HepG2 (cell line): ENCODE measurements around the gene LRRC27. TPM values are rescaled to one million over a fixed set of nuclear protein-coding genes. Genes with fewer than 3 reads are reported as not detected.

Source experiments
- ATAC-seq: fragments of 200-7000 bp; cut with Tn5 transposase; 3 replicates; pipeline ENCODE4 v1.9.1; 2020; ENCODE audit warnings: mild to moderate bottlenecking, moderate library complexity
- BruUV-seq: library from RNA; stranded (reverse); fragments of 400-500 nt; replicated peaks from 2 replicates; lab custom pipeline; 2021; lab: Mats Ljungman, UMichigan
- CTCF ChIA-PET: fragments of 300-600 bp; formaldehyde crosslinking; extraction: SDS; loops from one replicate; lab custom pipeline; 2021; ENCODE audit warnings: low total read pairs, inconsistent platforms, low intra/inter-chr PET ratio; lab: Yijun Ruan, JAX
- POLR2A ChIA-PET: fragments of 350-600 bp; sonication (Branson Sonifier 250); formaldehyde crosslinking; loops from one replicate; lab custom pipeline; 2020; ENCODE audit warnings: antibody characterized with exemption, inconsistent platforms; lab: Yijun Ruan, JAX
- DNase-seq: peaks from one replicate; pipeline ENCODE4 v3.0.0-alpha.2; 2015; ENCODE audit warnings: low spot score
- FAIRE-seq: peaks from 3 replicates; lab custom pipeline; 2011; peaks lifted over from hg19 to GRCh38; lab: Jason Lieb, UNC
- H2AFZ ChIP-seq: one replicate; pipeline ENCODE4 v1.6.1; 2011; ENCODE audit warnings: low read length, inconsistent platforms
- H3K27ac ChIP-seq: fragments of 300-600 bp; 3 replicates; pipeline ENCODE4 v1.8.0; 2011; ENCODE audit warnings: mixed run types, mild to moderate bottlenecking, mixed read lengths, low read length, inconsistent platforms; ENCODE audit not compliant: insufficient read depth; ENCODE audit errors: extremely low read length
- H3K27me3 ChIP-seq, 2 experiments: fragments of 200-600 bp in 1 of 2; 2 replicates in 1 of 2; 3 replicates in 1 of 2; pipeline versions ENCODE4 v1.6.0 to v1.8.0; 2011; ENCODE audit warnings: low read length in 2 of 2, mild to moderate bottlenecking in 2 of 2, moderate library complexity in 2 of 2, inconsistent platforms in 1 of 2; ENCODE audit not compliant: insufficient read depth in 2 of 2, control insufficient read depth in 1 of 2
- H3K36me3 ChIP-seq, 2 experiments: fragments of 200-600 bp in 1 of 2; replicated peaks in 1 of 2; 2 replicates in 1 of 2; 3 replicates in 1 of 2; pipeline versions ENCODE4 v1.5.1 to v1.8.0; 2011; ENCODE audit warnings: low read length in 2 of 2, inconsistent platforms in 1 of 2; ENCODE audit not compliant: insufficient read depth in 2 of 2, control insufficient read depth in 1 of 2
- H3K4me1 ChIP-seq: 2 replicates; pipeline ENCODE4 v1.5.1; 2012; ENCODE audit warnings: low read length, inconsistent platforms; ENCODE audit not compliant: insufficient read depth
- H3K4me2 ChIP-seq: 2 replicates; pipeline ENCODE4 v1.6.0; 2011; ENCODE audit warnings: low read depth, low read length, inconsistent platforms
- H3K4me3 ChIP-seq, 3 experiments: fragments of 200-600 bp in 1 of 3; sonication (generic), shearing (Covaris generic) in 1 of 3; replicated peaks in 1 of 3; 2 replicates each; pipeline ENCODE4 v1.5.1; 2011 to 2016; ENCODE audit warnings: low read length in 3 of 3, inconsistent platforms in 2 of 3, low read depth in 2 of 3, mild to moderate bottlenecking in 2 of 3, control low read depth in 1 of 3, mixed read lengths in 1 of 3; ENCODE audit not compliant: insufficient read depth in 1 of 3
- H3K79me2 ChIP-seq: one replicate; pipeline ENCODE4 v1.6.1; 2011; ENCODE audit warnings: low read length, inconsistent platforms; ENCODE audit not compliant: insufficient read depth
- H3K9ac ChIP-seq: 2 replicates; pipeline ENCODE4 v1.6.0; 2011; ENCODE audit warnings: mild to moderate bottlenecking, low read depth, low read length, inconsistent platforms; ENCODE audit not compliant: insufficient read depth
- H3K9me3 ChIP-seq: 2 replicates; pipeline ENCODE4 v1.5.1; 2012; ENCODE audit warnings: mild to moderate bottlenecking, low read length
- H4K20me1 ChIP-seq: 2 replicates; pipeline ENCODE4 v1.6.0; 2011; ENCODE audit warnings: inconsistent platforms, mild to moderate bottlenecking, low read length, moderate library complexity; ENCODE audit not compliant: insufficient read depth
- BHLHE40 ChIP-seq: IDR thresholded peaks from 2 replicates; pipeline ENCODE4 v1.6.1; 2011; ENCODE audit warnings: low read length, improper control_type of control experiment
- ETV5 ChIP-seq: IDR thresholded peaks from 2 replicates; pipeline ENCODE4 v1.6.1; 2018; ENCODE audit warnings: missing biosample characterization, missing genetic modification reagents, inconsistent platforms, borderline replicate concordance
- IKZF5 ChIP-seq: IDR thresholded peaks from 2 replicates; pipeline ENCODE4 v1.6.1; 2018; ENCODE audit warnings: missing genetic modification reagents, mild to moderate bottlenecking, missing compliant biosample characterization
- IRX3 ChIP-seq: sonication (generic); formaldehyde crosslinking; IDR thresholded peaks from 2 replicates; pipeline ENCODE4 v1.8.1; 2023; ENCODE audit warnings: mild to moderate bottlenecking, low read depth, missing genetic modification reagents, borderline replicate concordance
- MXI1 ChIP-seq: IDR thresholded peaks from 3 replicates; pipeline ENCODE4 v1.6.1; 2012; ENCODE audit warnings: low read depth, low read length, inconsistent platforms, borderline replicate concordance
- PRMT3 ChIP-seq: sonication (generic); formaldehyde crosslinking; IDR thresholded peaks from 2 replicates; pipeline ENCODE4 v1.8.1; 2022; ENCODE audit warnings: low read depth, mild to moderate bottlenecking, moderate library complexity, missing genetic modification reagents, borderline replicate concordance
- RAD51 ChIP-seq: fragments of 450-650 bp; IDR thresholded peaks from 2 replicates; pipeline ENCODE4 v1.6.1; 2016; ENCODE audit warnings: borderline replicate concordance
- SALL1 ChIP-seq: sonication (generic); formaldehyde crosslinking; IDR thresholded peaks from 2 replicates; pipeline ENCODE4 v1.8.0; 2022; ENCODE audit warnings: mild to moderate bottlenecking, missing genetic modification reagents
- TEAD3 ChIP-seq: optimal IDR thresholded peaks from 2 replicates; pipeline ENCODE3; 2016; ENCODE audit warnings: borderline replicate concordance
- ZFX ChIP-seq: sonication (generic); formaldehyde crosslinking; IDR thresholded peaks from 2 replicates; pipeline ENCODE4 v1.4.0; 2020; ENCODE audit warnings: mild to moderate bottlenecking, low read depth, missing genetic modification reagents, moderate library complexity
- ZNF136 ChIP-seq: sonication (generic); formaldehyde crosslinking; IDR thresholded peaks from 2 replicates; pipeline ENCODE4 v1.8.1; 2022; ENCODE audit warnings: low read depth, mild to moderate bottlenecking, moderate library complexity, missing genetic modification reagents
- WGBS: methylation state at CpG from one replicate; pipeline ENCODE4 v1.1.6; 2017; ENCODE audit warnings: low lambda C conversion rate; 5-methylcytosine and 5-hydroxymethylcytosine counted together
- in situ Hi-C: cut with HindIII; loops from 2 replicates; pipeline ENCODE4 v1.10.0; 2017; ENCODE audit warnings: low pct_unique_long_range_greater_than_20kb; ENCODE audit not compliant: extremely low pct_ligation_motif_present
- intact Hi-C: fragments of 100-400 bp; cut with micrococcal nuclease; formaldehyde crosslinking; loops from one replicate; pipeline ENCODE4 v1.10.0; 2022; ENCODE audit not compliant: unreplicated experiment
- polyA plus RNA-seq, 8 experiments: library from polyadenylated mRNA; depleted of rRNA in 3 of 8; stranded (reverse) in 7 of 8; unstranded in 1 of 8; fragments of >200 nt; fragmentation: Illumina TruSeq in 4 of 8; extraction: Trizol in 4 of 8; gene quantifications; 2 replicates each; pipeline versions ENCODE4 v1.2.1 to v1.2.3, GENCODE V29; 2011 to 2016; ENCODE audit warnings: low read depth in 4 of 8, missing spikeins in 1 of 8, mixed read lengths in 1 of 8; ENCODE audit not compliant: insufficient read depth in 1 of 8
- total RNA-seq, 5 experiments: library from RNA; depleted of rRNA; stranded (reverse); fragments of >200 nt; fragmentation: Illumina TruSeq; extraction: Trizol; gene quantifications; 2 replicates each; pipeline ENCODE4 v1.2.3, GENCODE V29; 2016; ENCODE audit warnings: low read depth in 1 of 5
- TF ChIP-seq, protein P1 (sequence below): IDR thresholded peaks from 2 replicates; pipeline ENCODE4 v1.6.1; 2016; ENCODE audit warnings: low read depth, missing genetic modification reagents, missing compliant biosample characterization
- TF ChIP-seq, protein P2 (sequence below): sonication (generic); formaldehyde crosslinking; IDR thresholded peaks from 2 replicates; pipeline ENCODE4 v1.4.0; 2020; ENCODE audit warnings: missing genetic modification reagents

LRRC27 gene
- total and polyA plus RNA-seq, 2 of the 13 experiments (the other 11 are each of a cell fraction or from before 2014, with no cell fraction given), result 4.2 to 4.6 TPM

DNA sequence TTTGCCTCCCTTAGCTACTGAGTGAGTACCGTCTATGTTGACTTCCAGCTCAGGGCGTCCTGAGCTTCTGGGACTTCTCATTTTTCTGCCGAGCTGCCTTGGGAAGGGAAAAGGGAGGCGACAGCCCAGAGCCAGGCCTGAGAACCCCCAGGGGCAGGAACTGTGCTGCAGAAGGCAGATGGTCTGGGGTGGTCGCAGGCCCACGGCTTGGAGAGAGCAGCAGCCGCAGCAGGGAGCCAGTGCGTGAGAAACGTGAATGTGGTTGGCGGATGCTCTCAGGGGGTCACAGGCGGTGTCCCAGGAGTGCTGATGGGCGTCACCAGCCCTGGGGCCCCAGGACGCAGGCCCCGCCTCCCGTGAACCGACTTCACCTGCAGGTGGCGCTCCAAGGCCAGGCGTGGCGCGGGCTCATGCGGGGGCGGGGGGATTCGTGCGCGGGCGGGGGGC, 55.8 kb downstream of the LRRC27 start:
- BruUV-seq, result no TSS peak
- Histone ChIP-seq H3K27me3 (peaks cover 3 to 33% of the 10 kb centered on the region in 2 experiments; a peak in 2 of 5 replicates), H3K27ac (no peak overlapping the region), H3K36me3 (no peaks in the 10 kb centered on the region), H4K20me1 (no peaks in the 10 kb centered on the region), H3K4me2 (peak overlapping the region; percentile 46), H3K4me1 (peaks cover 61% of the 10 kb centered on the region), H3K9me3 (no peaks in the 10 kb centered on the region), H3K79me2 (no peaks in the 10 kb centered on the region), H2AFZ (no peak overlapping the region), H3K4me3 (peak overlapping the region in 1 of 3 experiments; percentile 48; a peak in 1 of 6 replicates), H3K9ac (no peak overlapping the region)
- ChIA-PET CTCF (interaction anchor here (0.7 to 2.7 kb wide), 3 partner anchors 56 to 65 kb away, joined by 4 to 13 read pairs (median 5); no protein-coding TSS in a partner anchor), POLR2A (no interaction called here)
- in situ Hi-C loops, result loop anchor here (5.0 to 10.0 kb wide), 2 partner anchors 65 to 247 kb away; no protein-coding TSS in a partner anchor
- intact Hi-C loops, result loop anchor here (2.0 kb wide), 1 partner anchor 59 kb away; no protein-coding TSS in a partner anchor
- peak; percentile 29 for DNase-seq
- peak; percentile 22 for ATAC-seq
- FAIRE-seq, result no peak
- WGBS, result 0% methylated on average over 3 of the region's 26 CpGs
- TF ChIP-seq IKZF5 (CRISPR knock-in tag) (0 out of 2 replicates have a peak, but pooled peaks have one; percentile 25), SALL1 (CRISPR knock-in tag) (peak; percentile 37), BHLHE40 (0 out of 2 replicates have a peak, but pooled peaks have one; percentile 9), RAD51 (no peak), ZFX (CRISPR knock-in tag) (peak; percentile 20; the same call in 1 of the 2 replicates), MXI1 (no peak), ETV5 (CRISPR knock-in tag) (no peak), PRMT3 (CRISPR knock-in tag) (no peak), TEAD3 (peak; percentile 24), ZNF136 (CRISPR knock-in tag) (no peak), IRX3 (CRISPR knock-in tag) (no peak)
- TF ChIP-seq, protein P1, sequence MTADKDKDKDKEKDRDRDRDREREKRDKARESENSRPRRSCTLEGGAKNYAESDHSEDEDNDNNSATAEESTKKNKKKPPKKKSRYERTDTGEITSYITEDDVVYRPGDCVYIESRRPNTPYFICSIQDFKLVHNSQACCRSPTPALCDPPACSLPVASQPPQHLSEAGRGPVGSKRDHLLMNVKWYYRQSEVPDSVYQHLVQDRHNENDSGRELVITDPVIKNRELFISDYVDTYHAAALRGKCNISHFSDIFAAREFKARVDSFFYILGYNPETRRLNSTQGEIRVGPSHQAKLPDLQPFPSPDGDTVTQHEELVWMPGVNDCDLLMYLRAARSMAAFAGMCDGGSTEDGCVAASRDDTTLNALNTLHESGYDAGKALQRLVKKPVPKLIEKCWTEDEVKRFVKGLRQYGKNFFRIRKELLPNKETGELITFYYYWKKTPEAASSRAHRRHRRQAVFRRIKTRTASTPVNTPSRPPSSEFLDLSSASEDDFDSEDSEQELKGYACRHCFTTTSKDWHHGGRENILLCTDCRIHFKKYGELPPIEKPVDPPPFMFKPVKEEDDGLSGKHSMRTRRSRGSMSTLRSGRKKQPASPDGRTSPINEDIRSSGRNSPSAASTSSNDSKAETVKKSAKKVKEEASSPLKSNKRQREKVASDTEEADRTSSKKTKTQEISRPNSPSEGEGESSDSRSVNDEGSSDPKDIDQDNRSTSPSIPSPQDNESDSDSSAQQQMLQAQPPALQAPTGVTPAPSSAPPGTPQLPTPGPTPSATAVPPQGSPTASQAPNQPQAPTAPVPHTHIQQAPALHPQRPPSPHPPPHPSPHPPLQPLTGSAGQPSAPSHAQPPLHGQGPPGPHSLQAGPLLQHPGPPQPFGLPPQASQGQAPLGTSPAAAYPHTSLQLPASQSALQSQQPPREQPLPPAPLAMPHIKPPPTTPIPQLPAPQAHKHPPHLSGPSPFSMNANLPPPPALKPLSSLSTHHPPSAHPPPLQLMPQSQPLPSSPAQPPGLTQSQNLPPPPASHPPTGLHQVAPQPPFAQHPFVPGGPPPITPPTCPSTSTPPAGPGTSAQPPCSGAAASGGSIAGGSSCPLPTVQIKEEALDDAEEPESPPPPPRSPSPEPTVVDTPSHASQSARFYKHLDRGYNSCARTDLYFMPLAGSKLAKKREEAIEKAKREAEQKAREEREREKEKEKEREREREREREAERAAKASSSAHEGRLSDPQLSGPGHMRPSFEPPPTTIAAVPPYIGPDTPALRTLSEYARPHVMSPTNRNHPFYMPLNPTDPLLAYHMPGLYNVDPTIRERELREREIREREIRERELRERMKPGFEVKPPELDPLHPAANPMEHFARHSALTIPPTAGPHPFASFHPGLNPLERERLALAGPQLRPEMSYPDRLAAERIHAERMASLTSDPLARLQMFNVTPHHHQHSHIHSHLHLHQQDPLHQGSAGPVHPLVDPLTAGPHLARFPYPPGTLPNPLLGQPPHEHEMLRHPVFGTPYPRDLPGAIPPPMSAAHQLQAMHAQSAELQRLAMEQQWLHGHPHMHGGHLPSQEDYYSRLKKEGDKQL (CRISPR knock-in tag), result no peak
- TF ChIP-seq, protein P2, sequence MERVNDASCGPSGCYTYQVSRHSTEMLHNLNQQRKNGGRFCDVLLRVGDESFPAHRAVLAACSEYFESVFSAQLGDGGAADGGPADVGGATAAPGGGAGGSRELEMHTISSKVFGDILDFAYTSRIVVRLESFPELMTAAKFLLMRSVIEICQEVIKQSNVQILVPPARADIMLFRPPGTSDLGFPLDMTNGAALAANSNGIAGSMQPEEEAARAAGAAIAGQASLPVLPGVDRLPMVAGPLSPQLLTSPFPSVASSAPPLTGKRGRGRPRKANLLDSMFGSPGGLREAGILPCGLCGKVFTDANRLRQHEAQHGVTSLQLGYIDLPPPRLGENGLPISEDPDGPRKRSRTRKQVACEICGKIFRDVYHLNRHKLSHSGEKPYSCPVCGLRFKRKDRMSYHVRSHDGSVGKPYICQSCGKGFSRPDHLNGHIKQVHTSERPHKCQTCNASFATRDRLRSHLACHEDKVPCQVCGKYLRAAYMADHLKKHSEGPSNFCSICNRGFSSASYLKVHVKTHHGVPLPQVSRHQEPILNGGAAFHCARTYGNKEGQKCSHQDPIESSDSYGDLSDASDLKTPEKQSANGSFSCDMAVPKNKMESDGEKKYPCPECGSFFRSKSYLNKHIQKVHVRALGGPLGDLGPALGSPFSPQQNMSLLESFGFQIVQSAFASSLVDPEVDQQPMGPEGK, result peak; percentile 96
